Activated CD4-positive, alpha-beta T cell treated with anti-CD3 and anti-CD28 coated beads for 36 hours (primary cell): ENCODE results near the gene AFG3L2. TPM values are rescaled to one million over a fixed set of nuclear protein-coding genes. Genes with fewer than 3 reads are reported as not detected.
A peak's percentile ranks its signal among the peaks of the same experiment; 100 is the strongest.

Source experiments
- ATAC-seq: fragments of 200-7000 bp; cut with Tn5 transposase; one replicate; pipeline ENCODE4 v1.10.0; 2021; ENCODE audit warnings: mild to moderate bottlenecking, moderate library complexity
- CTCF ChIA-PET: fragments of 350-600 bp; sonication (Branson Sonifier 250); formaldehyde crosslinking; loops from one replicate; lab custom pipeline; 2021; ENCODE audit warnings: antibody characterized with exemption; lab: Charles Lee
- POLR2A ChIA-PET: fragments of 350-600 bp; sonication (Branson Sonifier 250); formaldehyde crosslinking; loops from one replicate; lab custom pipeline; 2021; ENCODE audit warnings: antibody characterized with exemption, inconsistent platforms; lab: Charles Lee
- DNase-seq: peaks from one replicate; pipeline ENCODE4 v3.0.0-alpha.2; 2020
- H3K27ac Mint-ChIP-seq: one replicate; pipeline ENCODE4 v1.8.0; 2021; ENCODE audit warnings: mixed read lengths
- H3K27me3 Mint-ChIP-seq: one replicate; pipeline ENCODE4 v1.8.0; 2021; ENCODE audit warnings: mixed read lengths
- H3K36me3 Mint-ChIP-seq: one replicate; pipeline ENCODE4 v1.8.0; 2021; ENCODE audit warnings: low read depth, mixed read lengths
- H3K4me1 Mint-ChIP-seq: one replicate; pipeline ENCODE4 v1.8.0; 2021; ENCODE audit warnings: mixed read lengths
- H3K4me3 Mint-ChIP-seq: one replicate; pipeline ENCODE4 v1.8.0; 2021; ENCODE audit warnings: mild to moderate bottlenecking, moderate library complexity, mixed read lengths
- H3K9me3 Mint-ChIP-seq: one replicate; pipeline ENCODE4 v1.8.0; 2021; ENCODE audit warnings: low read depth, mixed read lengths
- intact Hi-C, 2 experiments: fragments of 100-400 bp; cut with DNase I in 1 of 2; cut with micrococcal nuclease in 1 of 2; formaldehyde crosslinking; loops; one replicate each; pipeline versions ENCODE4 v1.14.2 to v1.15.1; 2022 to 2024; cut with DNase I, micrococcal nuclease
- total RNA-seq, 2 experiments: library from RNA; stranded (reverse); gene quantifications; one replicate each; pipeline ENCODE4 v1.2.3, GENCODE V29; 2021

Gene AFG3L2
- total RNA-seq, 2 experiments from 2014 or later: 38.0 to 56.5 TPM

DNA sequence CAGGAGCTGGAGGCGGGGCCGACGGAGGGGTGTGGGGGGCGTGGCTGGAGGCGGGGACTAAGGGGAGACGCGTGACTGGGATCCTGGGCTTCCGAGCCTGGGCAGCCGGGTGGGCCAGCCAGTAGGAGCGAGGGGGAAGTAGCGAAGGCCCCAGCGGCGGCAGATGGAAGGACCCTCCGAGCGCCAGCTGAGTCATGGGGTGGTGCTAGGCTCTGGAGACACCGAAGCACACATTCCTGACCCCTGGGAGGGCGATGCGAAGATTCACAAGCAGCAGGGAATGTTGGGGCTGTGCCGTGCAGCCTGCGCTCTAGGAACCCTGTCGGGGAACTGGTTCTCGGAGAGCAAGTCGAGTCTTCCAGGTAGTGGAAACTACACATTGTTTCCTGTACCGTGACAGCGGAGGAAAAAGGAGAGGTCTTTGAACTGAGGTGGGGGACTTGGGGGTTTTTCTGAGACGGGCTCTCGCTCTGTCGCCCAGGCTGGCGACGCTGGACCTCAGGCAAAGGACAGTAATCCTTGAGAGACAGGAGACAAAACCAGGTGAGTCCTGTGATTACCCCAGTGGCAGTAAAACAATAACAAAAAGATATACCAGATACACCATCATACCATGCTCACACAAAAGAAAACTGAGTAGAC is 650 bp upstream of the AFG3L2 start:
- intact Hi-C loops: loop anchor here (1.0 to 5.0 kb wide), 15 partner anchors 29 to 1349 kb away; partner anchors contain the start of genes CEP76 (in 2 of the 2), PRELID3A (in 2 of the 2), SPIRE1 (in 2 of the 2) and CEP192 (in 1 of the 2)
- no peak for ATAC-seq
- no peaks in the 10 kb centered on the region for H3K27me3 Mint-ChIP-seq
- H3K36me3 Mint-ChIP-seq: peaks cover 8% of the 10 kb centered on the region
- H3K4me1 Mint-ChIP-seq: peaks cover 37% of the 10 kb centered on the region
- POLR2A ChIA-PET: interaction anchor here (0.6 to 1.8 kb wide), 8 partner anchors 29 to 613 kb away, joined by 3 to 10 read pairs (median 5); partner anchors contain the start of genes CEP192, CEP76, PRELID3A and PSMG2
- peak overlapping the region; percentile 92 for H3K4me3 Mint-ChIP-seq
- no peak for DNase-seq
- CTCF ChIA-PET: interaction anchor here (0.6 to 1.9 kb wide), 13 partner anchors 13 to 325 kb away, joined by 3 to 7 read pairs (median 4); partner anchors contain the start of genes CEP76, PRELID3A, PSMG2 and SPIRE1
- peak overlapping the region; percentile 48 for H3K27ac Mint-ChIP-seq
- no peaks in the 10 kb centered on the region for H3K9me3 Mint-ChIP-seq

DNA sequence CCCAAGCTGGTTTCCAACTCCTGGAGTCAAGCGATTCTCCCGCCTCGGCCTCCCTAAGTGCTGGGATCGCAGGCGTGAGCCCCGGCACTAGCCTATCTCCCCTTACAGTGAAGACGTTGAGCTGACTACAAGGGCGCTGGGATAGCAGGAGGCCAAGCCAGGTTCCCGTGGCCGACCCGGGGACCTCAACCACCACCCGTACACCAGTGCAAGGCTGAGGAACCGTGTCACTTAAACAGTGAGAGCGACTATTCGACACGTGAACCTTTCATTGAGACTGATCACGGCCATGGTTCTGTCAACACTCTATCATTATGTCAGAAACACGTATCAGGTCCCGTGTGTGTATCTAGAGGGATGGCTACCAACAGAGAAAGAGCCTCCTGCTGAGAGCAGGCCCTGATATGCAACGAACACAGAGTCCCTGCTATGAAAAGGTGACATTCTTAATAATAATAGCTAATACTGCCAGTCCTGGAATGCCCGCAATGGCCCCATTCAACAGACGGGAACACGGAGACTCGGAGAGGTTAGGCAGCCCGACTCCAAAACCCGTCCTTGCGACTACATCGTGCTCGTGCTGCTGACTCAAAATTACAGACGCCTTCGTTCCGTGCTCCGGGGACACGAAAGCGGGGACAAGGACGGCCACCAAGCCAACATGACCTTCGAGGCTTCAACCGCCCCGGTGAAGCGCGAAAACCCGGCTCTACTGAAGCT is 833 bp downstream of the AFG3L2 start:
- H3K27me3 Mint-ChIP-seq: no peaks in the 10 kb centered on the region
- peak overlapping the region; percentile 92 for H3K4me3 Mint-ChIP-seq
- ChIA-PET POLR2A (interaction anchor here (0.6 to 1.8 kb wide), 5 partner anchors 9 to 572 kb away, joined by 3 to 10 read pairs (median 6); partner anchors contain the start of genes CEP76, PSMG2 and SEH1L), CTCF (interaction anchor here (1.1 to 1.9 kb wide), 4 partner anchors 9 to 326 kb away, joined by 3 to 7 read pairs (median 6); partner anchors contain the start of genes CEP76 and PSMG2)
- ATAC-seq: no peak
- H3K9me3 Mint-ChIP-seq: no peaks in the 10 kb centered on the region
- peaks cover 17% of the 10 kb centered on the region for H3K36me3 Mint-ChIP-seq
- peaks cover 50% of the 10 kb centered on the region for H3K4me1 Mint-ChIP-seq
- DNase-seq: peak; percentile 17
- peak overlapping the region; percentile 88 for H3K27ac Mint-ChIP-seq
- intact Hi-C loops: loop anchor here in 1 of 2 experiments (2.0 to 5.0 kb wide), 3 partner anchors 31 to 761 kb away; partner anchors contain the start of genes PRELID3A and SPIRE1

DNA sequence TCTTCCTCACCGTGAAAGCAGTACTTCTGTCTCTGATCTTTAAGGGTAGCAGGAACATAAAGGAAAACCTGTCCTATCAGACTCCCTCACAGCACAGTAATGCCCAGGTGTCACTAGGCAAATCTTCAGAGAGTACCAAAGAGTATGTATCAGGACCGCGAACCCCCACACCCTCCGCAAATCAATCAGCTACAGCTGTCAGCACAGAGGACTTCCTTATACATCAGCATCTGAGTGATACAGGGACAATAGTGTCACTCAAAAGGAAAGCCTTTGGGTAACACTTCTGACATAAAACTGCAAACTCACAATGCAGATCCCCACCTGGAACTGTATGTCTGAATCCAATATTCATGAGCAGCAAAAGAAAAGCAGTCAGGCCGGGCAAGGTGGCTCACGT is 2.6 kb downstream of the AFG3L2 start:
- ChIA-PET POLR2A (no interaction called here), CTCF (no interaction called here)
- H3K9me3 Mint-ChIP-seq: no peaks in the 10 kb centered on the region
- H3K4me3 Mint-ChIP-seq: peak overlapping the region; percentile 92
- peaks cover 53% of the 10 kb centered on the region for H3K4me1 Mint-ChIP-seq
- ATAC-seq (no peak), DNase-seq (peak; percentile 48)
- peaks cover 28% of the 10 kb centered on the region for H3K36me3 Mint-ChIP-seq
- no peaks in the 10 kb centered on the region for H3K27me3 Mint-ChIP-seq
- H3K27ac Mint-ChIP-seq: no peak overlapping the region
- intact Hi-C loops: no loop called here

DNA sequence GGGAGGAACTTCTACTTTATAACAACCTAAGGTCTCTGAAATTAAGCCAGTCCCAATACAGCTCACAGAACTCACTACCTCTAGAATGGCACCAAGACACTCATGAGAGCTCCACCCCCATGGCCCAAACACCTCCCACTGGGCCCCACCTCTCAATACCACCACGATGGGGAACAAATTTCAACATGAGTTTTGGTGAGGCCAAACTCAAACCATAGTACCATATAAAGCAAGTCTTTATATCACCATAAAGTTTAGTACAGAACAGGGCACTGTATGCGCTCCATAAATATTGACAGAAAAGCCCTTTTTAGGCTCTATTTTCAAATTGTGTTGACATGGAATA is 3.3 kb downstream of the AFG3L2 start:
- CTCF ChIA-PET: no interaction called here
- intact Hi-C loops: no loop called here
- Mint-ChIP-seq H3K27me3 (no peaks in the 10 kb centered on the region), H3K36me3 (peaks cover 32% of the 10 kb centered on the region), H3K9me3 (no peaks in the 10 kb centered on the region), H3K4me1 (peaks cover 53% of the 10 kb centered on the region), H3K4me3 (no peak overlapping the region), H3K27ac (no peak overlapping the region)
- DNase-seq (no peak), ATAC-seq (no peak)
- POLR2A ChIA-PET: no interaction called here

DNA sequence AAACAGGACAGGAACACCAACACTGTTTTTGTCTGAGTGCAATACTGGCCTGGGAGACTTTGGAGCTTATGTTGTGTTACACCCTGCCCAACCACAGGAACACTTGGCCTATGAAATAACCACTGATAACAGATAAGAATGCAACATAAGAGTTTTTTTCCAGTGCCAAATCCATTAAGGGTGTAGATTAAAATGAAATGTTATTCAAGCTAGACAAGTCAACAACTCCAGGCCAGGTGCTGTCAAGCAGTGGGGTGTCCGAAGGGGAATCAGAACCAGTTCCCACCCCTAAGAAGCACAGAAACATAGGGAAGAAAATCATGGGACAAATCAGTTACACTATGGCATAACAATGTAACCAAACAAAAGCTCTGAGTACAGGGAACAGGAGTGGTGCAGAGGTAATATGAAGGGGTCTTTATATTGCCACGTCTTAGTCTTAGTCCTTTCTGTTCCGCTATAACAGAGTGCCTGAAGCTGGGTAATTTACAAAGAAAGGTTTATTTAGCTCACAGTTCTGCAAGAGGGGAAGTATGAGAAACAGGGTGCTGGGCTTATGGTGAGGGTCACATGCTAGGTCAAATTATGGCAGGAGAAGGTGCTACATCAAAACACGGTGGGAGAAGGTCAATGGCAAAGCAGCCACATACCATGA is 3.8 kb downstream of the AFG3L2 start:
- H3K4me1 Mint-ChIP-seq: peaks cover 53% of the 10 kb centered on the region
- no peaks in the 10 kb centered on the region for H3K27me3 Mint-ChIP-seq
- peaks cover 33% of the 10 kb centered on the region for H3K36me3 Mint-ChIP-seq
- ATAC-seq (no peak), DNase-seq (no peak)
- no peaks in the 10 kb centered on the region for H3K9me3 Mint-ChIP-seq
- POLR2A ChIA-PET: interaction anchor here (0.6 kb wide), 1 partner anchor 137 kb away, joined by 4 read pairs; no protein-coding TSS in a partner anchor
- intact Hi-C loops: no loop called here
- CTCF ChIA-PET: interaction anchor here (1.0 kb wide), 1 partner anchor 305 kb away, joined by 3 read pairs; no protein-coding TSS in a partner anchor
- no peak overlapping the region for H3K4me3 Mint-ChIP-seq
- H3K27ac Mint-ChIP-seq: no peak overlapping the region

DNA sequence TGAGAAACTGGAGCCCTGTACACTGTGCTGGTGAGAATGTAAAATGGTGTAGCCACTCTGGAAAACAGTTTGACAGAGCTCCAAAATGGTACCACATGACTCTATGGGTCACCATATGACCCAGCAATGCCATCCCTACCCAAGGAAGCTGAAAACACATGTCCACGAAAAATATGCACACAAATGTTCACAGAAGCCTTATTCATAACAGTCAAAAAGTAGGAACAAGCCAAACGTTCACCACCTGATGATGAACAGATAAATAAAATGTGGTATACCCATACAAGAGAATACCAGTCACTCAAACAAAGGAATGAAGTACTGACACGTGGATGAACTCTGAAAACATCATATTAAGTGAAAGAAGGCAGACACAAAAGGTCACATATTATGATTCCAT is 4.6 kb downstream of the AFG3L2 start:
- no peak for ATAC-seq
- Mint-ChIP-seq H3K27me3 (no peaks in the 10 kb centered on the region), H3K4me3 (no peak overlapping the region), H3K4me1 (peaks cover 47% of the 10 kb centered on the region), H3K9me3 (no peaks in the 10 kb centered on the region), H3K27ac (no peak overlapping the region), H3K36me3 (peaks cover 36% of the 10 kb centered on the region)
- CTCF ChIA-PET: interaction anchor here (1.0 to 1.3 kb wide), 2 partner anchors 288 to 306 kb away, joined by 3 read pairs; no protein-coding TSS in a partner anchor
- no peak for DNase-seq
- intact Hi-C loops: no loop called here
- POLR2A ChIA-PET: no interaction called here

DNA sequence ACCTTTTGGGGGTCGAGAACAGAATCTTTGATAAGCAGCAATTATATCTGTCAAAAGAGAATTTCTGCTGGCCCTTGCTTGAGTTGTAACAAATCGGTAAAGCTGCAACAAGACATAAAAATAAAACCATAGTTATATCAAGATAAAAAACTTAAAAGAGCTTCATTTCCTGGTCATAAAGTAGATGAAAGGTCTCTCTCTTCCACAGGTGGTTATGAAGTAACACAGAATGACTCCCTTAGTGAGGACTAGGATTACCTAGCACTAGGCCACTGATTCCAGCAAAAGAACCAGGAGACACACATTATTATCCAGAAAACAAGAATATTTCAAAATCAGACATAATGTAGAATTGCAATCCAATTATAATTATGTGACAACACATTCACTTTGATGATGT is 5.4 kb downstream of the AFG3L2 start:
- H3K4me3 Mint-ChIP-seq: no peak overlapping the region
- H3K27me3 Mint-ChIP-seq: no peaks in the 10 kb centered on the region
- ChIA-PET CTCF (interaction anchor here (0.6 to 1.4 kb wide), 3 partner anchors 23 to 509 kb away, joined by 3 to 4 read pairs (median 3); no protein-coding TSS in a partner anchor), POLR2A (no interaction called here)
- peaks cover 46% of the 10 kb centered on the region for H3K4me1 Mint-ChIP-seq
- H3K9me3 Mint-ChIP-seq: no peaks in the 10 kb centered on the region
- intact Hi-C loops: no loop called here
- H3K27ac Mint-ChIP-seq: no peak overlapping the region
- DNase-seq (no peak), ATAC-seq (no peak)
- H3K36me3 Mint-ChIP-seq: peaks cover 42% of the 10 kb centered on the region

DNA sequence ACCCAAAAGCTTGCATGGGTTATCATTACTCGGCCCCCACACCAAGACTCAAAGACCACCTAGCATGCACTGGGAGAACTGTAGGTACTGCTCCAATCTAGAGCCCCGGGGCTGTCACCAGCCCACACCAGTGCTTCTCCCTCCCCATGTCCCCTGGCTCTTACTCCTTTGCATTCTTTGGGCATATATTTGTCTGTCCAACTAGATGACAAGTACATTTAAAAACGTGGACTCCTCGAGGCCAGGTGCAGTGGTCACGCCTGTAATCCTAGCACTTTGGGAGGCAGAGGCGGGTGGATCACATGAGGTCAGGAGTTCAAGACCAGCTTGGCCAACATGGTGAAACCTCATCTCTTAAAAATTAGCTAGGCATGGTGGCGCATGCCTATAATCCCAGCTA is 7.8 kb downstream of the AFG3L2 start:
- H3K27me3 Mint-ChIP-seq: no peaks in the 10 kb centered on the region
- no peak for DNase-seq
- no peak for ATAC-seq
- H3K36me3 Mint-ChIP-seq: peaks cover 49% of the 10 kb centered on the region
- H3K4me3 Mint-ChIP-seq: no peak overlapping the region
- POLR2A ChIA-PET: no interaction called here
- peaks cover 30% of the 10 kb centered on the region for H3K4me1 Mint-ChIP-seq
- no peak overlapping the region for H3K27ac Mint-ChIP-seq
- CTCF ChIA-PET: no interaction called here
- no peaks in the 10 kb centered on the region for H3K9me3 Mint-ChIP-seq
- intact Hi-C loops: loop anchor here in 1 of 2 experiments (2.0 kb wide), 1 partner anchor 516 kb away; no protein-coding TSS in a partner anchor

DNA sequence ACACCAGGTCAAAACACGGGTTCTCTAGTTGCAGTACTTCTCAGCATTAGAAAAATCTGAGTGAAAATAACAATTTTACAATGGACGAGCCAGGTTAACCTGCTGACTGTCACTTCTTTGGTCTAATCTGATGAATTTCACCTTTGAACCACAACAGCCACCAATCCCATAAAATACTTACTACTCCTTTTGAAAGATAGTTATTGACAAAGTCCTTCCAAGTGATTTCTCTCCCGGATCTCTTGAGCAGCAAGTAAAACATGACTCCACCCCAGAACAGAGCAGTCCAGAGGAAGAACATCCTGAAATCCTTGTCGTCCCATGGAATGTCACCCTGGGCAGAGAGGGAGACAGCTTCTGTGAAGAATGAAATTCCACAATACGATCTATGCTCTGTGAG is 10.2 kb downstream of the AFG3L2 start:
- no peak overlapping the region for H3K27ac Mint-ChIP-seq
- H3K9me3 Mint-ChIP-seq: no peaks in the 10 kb centered on the region
- no peaks in the 10 kb centered on the region for H3K27me3 Mint-ChIP-seq
- H3K4me3 Mint-ChIP-seq: no peak overlapping the region
- intact Hi-C loops: no loop called here
- H3K36me3 Mint-ChIP-seq: peaks cover 46% of the 10 kb centered on the region
- ATAC-seq (no peak), DNase-seq (no peak)
- POLR2A ChIA-PET: no interaction called here
- H3K4me1 Mint-ChIP-seq: peaks cover 9% of the 10 kb centered on the region
- CTCF ChIA-PET: interaction anchor here (1.1 kb wide), 1 partner anchor 568 kb away, joined by 3 read pairs; no protein-coding TSS in a partner anchor

DNA sequence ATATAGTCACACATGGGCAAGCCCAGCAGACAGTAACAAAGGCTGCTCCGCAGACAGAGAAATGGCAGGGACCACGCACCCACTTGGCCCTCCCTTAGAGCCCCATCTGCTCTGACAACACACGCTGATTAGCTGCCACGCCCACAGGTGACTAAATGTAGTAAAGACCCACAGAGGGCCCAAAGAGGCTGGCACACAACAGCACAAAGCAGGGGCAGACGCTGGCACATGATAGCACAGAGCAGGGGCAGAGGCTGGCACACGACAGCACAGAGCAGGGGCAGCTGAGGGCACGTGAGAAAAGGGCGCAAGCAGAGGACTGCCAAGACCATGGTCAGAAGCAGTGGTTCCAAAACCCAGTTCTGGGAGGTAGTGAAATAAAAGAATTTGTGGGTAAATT is 10.6 kb downstream of the AFG3L2 start:
- intact Hi-C loops: no loop called here
- DNase-seq (no peak), ATAC-seq (no peak)
- Mint-ChIP-seq H3K9me3 (no peaks in the 10 kb centered on the region), H3K27me3 (no peaks in the 10 kb centered on the region), H3K4me1 (peaks cover 5% of the 10 kb centered on the region), H3K27ac (no peak overlapping the region), H3K36me3 (peaks cover 46% of the 10 kb centered on the region), H3K4me3 (no peak overlapping the region)
- POLR2A ChIA-PET: no interaction called here
- CTCF ChIA-PET: no interaction called here
